Stimulated activated CD8-positive, alpha-beta memory T cell treated with anti-CD3 and anti-CD28 coated beads, Interleukin-12 subunit alpha, Interleukin-12 subunit beta, amount 100 ng/mL, for 1 hour (primary cell): ENCODE measurements around the gene PRR14L.
"Not testable (repeated sequence)": the region's sequence is repeated elsewhere in the genome, so short reads cannot be mapped to it uniquely, and the experiment has no call there.

Source experiments
- DNase-seq: peaks from one replicate; pipeline ENCODE4 v3.0.0-alpha.2; 2020; ENCODE audit warnings: low read depth

The PRR14L gene

DNA sequence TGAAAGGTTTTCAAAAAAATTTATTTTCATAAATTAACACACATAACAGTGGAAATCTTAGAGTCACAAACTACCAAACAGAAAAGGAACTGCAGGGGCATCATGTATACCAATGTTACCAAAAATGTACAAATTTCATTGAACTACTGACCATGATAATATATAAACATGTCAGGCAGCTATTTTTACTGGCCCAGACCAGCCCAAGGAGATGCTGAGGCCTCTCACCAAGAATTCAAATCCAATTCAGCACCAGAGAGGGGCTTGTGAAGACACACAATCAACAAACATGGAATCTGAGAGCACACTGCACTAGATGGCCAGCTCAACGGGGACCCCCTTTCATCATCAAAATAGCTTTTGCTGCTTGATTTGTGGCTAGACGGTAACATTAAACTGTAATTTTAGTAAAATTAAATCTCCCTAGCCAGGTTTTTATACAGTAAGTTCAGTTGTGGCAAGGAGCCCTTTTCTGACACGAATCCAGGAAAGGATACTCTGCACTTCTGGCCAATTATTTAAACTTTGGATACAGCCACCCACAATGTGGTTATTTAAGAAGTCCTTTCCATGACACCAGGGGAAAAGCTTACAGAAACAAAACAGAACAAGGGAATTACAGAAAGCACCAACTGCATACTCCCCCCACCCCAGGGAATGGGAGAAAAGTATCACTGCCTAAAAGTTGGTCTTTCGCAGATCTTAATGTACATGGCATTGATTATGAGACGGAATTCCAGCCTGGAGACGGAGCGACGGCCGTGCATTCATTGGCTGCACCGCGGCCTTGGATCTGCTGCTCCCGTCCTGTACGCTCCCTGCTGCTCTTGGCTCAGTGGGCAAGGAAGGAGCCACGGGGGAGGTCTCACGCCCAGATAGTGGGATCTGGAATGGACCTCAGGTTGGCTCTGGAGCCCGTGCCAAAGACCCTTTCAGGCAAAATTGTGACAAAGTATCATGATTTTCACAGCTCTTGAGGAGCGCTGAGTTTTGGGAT lies 68.3 kb downstream of the PRR14L start:
- DNase-seq: no peak

DNA sequence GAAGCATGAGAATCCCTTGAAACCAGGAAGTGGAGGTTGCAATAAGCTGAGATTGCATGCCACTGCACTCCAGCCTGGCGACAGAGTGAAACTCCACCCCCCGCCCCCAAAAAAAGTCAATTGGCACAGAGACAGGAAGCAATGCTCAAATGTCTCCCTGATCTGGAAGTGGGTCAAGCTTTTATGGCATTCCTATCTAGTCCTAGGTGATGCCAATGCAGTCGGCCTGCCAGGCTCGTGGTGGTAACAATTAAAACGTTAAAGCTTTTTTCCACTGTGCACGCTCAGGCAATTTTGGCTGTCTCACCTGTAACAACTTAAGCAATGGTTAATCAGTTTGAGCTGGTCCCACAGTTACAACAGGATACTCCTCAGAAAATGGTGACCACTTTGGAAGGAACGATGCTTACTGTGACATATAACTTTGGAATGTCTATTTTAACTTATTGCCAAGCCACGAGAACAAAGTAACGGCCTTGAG lies 69.0 kb downstream of the PRR14L start:
- DNase-seq: no peak

DNA sequence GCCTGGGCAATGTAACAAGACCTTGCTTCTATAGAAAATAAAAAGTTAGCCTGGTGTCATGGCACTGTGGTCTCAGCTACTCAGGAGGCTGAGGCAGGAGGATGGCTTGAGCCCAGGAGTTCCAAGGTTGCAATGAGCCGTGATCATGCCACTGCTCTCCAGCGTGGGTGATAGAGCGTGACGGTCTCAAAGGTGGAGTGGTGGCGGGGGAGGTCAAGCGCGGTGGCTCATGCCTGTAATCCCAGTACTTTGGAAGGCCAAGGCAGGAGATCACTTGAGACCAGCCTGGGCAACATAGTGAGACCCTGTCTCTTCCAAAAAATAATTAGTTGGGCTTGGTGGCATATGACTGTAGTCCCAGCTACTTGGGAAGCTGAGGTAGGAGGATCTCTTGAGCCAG lies 71.2 kb downstream of the PRR14L start:
- no peak for DNase-seq

DNA sequence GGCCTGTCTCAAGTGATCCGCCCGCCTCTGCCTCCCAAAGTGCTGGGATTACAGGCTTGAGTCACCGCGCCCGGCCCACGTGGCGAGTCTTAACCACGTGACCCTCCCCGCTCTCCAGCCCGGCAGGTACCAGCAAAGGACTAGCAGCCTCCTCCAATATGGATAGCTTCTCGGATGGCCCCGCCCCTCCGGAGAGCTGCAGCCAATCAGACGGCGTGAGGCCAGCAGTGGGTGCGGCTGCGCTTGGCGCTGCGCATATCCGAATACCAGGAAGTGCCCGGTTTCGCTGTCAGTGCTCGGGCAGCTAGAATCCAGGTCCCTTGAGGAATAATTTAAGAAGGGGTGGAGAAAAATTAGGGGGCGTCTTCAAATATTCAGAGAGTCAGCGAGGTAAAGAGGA lies 73.2 kb downstream of the PRR14L start:
- DNase-seq: peak; percentile 85

DNA sequence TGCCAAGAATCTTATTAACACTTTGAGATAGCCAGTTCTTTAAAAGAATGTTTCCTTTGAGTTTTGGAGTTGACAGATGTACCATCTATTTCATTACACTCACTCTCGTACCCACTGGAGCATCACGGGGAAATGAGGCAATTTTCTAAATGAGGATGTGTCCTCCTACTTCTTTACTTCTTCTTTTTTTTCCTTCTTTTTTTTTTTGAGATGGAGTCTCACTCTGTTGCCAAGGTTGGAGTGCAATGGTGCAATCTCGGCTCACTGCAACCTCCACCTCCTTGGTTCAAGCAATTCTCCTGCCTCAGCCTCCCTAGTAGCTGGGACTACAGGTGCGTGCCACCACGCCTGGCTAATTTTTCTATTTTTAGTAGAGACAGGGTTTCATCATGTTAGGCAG lies 75.7 kb downstream of the PRR14L start:
- not testable (repeated sequence) for DNase-seq

DNA sequence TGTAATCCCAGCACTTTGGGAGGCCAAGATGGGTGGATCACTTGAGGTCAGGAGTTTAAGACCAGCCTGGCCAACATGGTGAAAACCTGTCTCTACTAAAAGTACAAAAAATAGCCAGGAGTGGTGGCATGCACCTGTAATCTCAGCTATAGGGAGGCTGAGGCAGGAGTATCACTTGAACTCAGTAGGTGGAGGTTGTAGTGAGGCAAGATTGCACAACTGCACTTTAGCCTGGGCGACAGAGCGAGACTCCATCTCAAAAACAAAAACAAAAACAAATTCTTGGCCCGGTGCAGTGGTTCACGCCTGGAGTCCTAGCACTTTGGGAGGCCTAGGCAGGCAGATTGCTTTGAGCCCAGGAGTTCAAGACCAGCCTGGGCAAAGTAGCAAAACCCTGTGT lies 81.1 kb downstream of the PRR14L start:
- DNase-seq: not testable (repeated sequence)

DNA sequence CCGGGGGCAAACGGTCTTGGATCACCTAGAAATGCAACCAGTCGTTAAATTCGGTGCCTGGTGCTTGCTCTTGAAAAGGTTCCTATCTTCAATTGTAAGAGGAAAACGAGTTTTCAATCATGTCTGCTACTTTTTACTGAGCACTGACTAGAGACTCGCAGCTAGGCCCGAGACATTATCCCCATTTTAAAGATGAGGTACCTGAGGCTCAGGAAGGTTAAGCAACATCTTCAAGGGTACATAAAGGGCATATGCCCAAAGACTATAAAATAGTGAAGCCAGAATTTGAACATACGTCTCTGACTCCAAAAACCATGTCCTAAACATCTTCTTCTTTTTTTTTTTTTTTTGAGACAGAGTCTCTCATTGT lies 87.3 kb downstream of the PRR14L start:
- DNase-seq: no peak

DNA sequence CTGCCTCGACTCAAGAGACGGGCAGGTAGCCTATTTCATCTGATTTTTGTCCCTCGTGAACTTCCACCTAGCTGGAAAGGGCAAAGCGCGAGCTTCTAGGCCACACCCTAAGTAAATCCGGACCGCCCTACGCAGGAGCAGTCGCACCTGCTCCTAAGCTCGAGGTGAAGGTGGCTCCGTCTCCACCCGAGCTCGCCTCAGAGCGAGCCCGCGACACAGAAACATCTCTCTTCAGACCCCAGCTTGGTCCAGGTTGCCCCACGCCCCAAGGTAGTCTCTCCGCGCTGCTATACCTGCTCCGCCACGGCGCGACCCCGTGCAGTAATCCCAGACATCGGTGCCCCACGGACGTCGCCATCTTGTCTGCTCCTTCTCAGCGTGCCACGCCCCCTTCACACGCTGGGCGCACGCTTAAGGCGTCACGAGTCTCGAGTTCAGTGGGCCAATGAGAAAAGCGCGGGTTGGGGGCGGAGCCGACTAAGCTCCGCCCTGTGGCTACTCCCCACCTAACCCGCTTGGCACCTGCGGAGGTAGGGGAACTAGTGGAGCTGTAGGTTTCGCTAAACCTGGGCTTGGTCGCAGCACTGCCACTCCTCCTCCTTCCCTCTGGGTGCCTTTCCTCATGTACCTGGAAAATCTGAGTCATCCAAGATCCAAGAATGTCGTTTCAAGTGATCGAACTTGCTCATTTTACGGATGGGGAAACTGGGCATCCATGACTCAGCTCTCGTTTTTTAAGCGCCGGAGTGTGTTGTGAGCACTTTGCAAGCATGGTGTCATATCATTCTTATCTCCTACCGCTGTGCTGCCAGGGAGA lies 87.9 kb downstream of the PRR14L start, which contains the start of gene PISD:
TSS of gene PISD (minus strand) at position 365 of the 817 bp plus-strand sequence. CDS start at position 358, 7 bp downstream.
- DNase-seq: peak; percentile 93

DNA sequence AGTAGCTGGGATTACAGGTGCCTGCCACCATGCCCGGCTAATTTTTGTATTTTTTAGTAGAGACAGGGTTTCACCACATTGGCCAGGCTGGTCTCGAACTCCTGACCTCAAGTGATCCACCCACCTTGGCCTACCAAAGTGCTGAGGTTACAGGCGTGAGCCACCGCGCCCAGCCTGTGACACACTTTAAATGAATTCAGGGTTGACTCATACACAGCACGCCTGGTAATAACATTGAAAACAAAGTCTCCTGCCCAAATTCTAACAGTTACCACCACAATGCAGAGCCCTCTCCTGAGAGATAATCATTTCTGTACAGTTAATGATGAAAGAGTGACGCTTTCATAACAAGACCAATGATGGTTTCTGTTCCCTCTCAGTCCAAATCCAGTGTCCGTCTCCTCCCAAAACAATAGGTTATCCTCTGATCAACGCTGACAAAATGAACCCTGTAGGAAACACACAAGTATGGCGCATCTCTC lies 89.0 kb downstream of the PRR14L start:
- DNase-seq: not testable (repeated sequence)

DNA sequence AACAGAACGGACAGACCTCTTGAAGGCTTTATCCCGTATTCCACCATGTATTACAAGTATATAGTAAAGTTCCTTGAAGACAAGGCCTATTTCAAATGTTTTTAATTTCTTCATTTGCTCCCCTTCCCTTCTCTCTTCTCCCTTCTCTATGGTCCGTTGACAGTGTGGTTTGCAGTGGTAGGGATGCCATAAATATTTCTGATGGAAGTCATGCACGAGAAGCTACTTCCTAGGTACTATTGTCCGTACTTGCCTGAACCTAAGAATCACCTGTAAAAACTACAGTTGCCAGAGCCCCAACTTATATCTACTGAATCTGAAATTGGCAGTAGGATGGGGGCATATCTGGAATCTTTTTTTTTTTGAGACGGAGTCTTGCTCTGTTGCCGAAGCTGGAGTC lies 90.7 kb downstream of the PRR14L start:
- no peak for DNase-seq

DNA sequence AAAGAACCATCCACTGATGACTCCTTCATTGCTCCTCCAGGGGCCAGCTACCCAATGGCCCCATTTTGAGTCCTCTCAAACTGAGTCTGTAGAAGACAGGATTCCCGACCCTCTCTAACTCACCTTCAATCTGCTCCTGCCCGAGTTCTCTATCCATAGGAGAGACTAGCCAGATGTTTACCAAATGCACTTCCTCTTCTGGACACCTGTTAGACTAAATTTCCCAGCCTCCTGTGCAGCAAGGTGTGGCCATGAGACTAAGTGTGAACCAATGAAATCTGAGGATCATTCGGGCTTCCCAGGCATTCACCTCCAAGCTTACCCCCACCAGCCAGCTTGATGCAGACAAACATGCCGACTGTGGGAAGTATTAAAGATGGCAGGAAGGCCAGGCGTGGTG lies 95.5 kb downstream of the PRR14L start:
- no peak for DNase-seq

DNA sequence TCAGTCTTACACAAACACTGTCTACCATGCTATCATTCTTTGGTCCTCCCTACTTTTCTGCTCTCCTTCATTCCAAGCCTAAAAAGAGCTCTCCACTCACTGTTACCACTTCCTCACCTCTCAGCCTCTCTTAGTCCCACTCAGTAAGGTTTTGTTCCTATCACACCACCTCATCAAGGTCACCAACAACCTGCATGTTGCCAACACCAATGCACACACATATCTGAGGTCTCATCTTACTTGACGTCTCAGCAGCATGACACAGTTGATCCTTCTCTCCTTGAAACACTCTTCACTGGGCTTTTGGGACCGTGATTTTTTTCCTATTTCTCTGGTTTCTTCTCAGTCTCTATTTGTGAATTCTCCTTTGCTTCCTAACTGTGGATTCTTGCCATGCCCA lies 96.0 kb downstream of the PRR14L start:
- no peak for DNase-seq

DNA sequence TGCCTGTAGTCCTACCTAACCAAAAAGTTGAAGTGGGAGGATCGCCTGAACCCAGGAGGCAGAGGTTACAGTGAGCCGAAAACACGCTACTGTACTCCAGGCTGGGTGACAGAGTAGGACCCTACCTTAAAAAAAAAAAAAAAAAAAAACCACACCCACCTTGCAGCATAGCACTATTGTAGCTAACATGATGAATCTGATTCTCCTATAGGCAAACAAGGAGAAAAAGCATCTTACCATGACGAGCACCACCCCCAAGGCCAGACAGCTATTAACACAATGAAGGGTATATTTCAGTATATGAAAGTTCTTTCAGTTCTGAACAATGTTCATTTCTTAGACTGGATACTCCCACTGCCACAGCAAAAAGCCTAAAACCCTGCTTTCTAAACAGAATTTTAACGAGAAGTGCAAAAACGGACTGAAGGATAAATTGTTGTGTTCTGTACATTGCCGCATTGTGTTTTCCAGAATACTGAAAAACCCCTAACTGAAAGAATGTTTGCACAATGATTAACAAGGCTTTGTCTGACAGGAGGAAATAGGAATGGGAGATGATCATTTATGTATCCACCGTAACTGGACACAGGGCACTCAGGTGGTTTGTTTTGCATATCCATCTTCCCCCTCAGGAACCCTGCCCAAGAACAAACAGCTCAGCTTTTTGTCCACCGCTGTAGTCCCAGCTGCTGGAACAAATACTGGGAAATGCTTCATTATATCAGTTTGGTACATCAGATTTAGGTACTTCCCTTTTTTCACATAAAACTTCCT lies 96.8 kb downstream of the PRR14L start:
- no peak for DNase-seq

DNA sequence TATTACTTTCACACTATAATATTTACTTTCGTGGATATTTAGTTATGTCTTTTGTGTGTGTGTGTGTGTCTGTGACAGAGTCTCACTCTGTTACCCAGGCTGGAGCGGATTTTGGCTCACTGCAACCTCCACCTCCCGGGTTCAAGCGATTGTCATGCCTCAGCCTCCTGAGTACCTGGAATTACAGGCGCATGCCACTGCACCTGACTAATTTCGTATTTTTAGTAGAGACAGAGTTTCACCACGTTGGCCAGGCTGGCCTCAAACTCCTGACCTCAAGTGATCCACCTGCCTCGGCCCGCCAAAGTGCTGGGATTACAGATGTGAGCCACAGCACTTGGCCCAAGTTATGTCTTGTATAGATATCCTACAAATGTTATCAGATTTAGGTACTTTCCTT lies 97.8 kb downstream of the PRR14L start:
- no peak for DNase-seq

DNA sequence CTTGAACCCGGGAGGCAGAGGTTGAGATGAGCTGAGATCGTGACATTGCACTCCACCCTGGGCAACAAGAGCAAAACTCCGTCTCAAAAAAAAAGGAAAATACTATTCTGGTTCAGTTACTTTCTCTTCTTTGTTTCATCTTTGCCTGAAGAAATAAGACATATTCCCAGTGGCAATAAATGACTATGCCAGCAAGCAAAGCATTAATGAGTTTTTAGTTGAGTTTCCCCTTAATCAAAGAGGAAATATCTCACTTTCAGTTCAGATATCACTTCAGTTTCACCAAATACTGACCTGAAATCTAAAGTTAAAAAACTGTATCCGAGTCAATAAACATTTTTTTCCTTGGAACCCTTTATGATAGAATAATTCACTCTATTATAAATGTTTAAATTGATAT lies 98.3 kb downstream of the PRR14L start:
- no peak for DNase-seq

DNA sequence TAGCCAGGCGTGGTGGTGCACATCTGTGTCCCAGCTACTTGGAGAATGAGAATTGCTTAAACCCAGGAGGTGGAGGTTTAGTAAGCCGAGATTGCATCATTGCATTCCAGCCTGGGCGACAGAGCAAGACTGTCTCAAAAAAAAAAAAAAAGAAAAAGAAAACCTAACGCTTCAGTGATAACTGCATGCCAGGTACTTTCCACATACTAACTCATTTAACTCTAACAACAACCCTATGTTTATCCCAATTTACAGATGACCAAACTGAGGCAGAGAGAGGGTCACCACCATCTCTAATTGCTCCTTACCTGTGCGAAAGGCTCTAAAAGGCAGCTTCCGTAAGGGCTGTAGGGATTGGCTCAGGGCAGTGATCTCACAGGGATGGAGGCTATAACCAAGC lies 99.5 kb downstream of the PRR14L start:
- no peak for DNase-seq

DNA sequence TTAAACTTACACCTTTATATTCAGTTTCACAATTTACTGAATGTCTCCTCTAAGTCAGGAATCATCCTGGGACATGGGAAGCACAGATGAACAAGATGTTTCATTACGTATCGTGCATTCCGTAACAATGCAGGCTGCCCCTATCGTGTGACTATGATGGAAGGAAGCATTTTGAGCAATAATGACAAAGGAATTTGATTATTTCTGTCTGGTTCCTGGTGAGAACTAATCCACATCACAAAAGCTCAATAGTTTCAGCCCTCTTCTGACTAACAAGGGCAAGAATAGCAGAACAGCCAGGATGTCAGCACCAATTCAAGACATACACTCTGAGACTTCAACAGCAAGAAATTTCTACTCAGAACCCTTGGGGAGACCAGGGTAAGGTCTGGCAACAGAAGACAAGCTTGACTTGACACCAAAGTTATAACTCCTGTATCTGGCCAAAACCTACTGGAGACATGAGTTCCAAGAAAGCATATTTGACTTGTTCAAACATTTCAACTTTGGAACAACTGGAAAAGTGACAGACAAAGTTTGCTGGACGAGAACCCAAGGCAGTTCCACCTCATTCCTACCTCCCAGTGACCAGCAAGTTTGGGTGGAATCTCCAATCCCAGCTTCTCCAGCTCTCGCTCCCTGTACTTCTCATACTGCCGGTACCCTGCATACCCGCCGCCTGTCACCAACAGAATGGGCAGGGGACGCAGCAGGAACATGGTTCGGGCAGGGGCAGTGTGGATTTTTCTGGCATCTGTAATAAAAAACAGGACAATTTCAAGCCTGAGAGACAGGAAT lies 102.2 kb downstream of the PRR14L start:
- no peak for DNase-seq

DNA sequence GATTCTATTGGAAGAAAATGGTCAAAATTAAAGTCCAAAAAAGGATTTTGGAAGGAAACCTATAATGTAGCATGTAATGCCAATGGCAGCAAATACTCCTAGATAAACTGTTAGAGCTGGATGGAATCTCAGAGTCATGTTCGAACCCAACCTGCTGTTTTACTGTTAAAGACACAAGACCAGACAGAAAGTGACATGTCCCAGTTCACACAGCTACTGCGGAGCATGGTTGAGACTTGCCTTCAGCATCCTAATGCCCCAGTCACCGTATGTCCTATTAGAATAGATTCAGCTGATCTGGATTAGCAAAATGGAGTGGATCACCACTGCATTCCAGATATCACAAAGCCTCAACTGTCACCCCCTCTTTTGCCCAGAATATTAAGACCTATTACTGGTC lies 102.9 kb downstream of the PRR14L start:
- no peak for DNase-seq

DNA sequence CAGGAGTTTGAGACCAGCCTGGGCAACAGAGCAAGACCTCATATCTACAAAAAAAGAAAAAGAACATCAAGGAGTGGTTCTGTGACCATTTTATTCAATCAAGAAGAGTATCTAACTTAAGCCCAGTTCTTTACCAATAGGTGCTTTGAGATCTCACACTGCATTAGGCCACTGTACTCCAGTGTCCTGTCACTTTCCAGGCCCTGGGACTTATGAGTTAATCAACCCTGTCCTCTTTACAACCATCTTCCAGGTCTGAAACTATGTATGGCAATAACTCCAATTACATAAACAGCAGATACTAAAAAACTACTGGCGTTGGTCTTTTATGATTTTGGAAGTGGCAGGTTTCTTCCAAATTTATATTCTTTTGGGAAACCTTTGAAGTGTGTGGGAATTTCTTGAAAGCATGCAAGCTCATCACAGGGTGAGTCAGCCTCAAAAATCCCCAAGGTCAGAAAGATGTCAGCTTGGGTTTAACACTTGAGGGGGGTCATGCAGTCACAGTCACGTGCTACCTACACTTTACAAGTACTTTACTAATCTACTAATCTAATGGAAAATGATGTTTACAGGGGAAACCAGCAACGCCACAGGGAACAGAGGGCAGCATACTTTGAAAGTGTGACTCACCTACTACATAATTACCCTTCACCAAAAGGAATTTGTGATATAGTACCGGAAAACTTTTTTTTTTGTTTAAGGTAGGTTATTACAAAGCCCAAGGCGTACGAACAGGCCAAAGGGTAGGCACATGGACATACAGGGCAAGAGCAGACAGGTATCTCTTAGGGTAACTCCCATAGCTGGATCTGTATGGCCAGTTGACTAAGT lies 103.5 kb downstream of the PRR14L start:
- no peak for DNase-seq

DNA sequence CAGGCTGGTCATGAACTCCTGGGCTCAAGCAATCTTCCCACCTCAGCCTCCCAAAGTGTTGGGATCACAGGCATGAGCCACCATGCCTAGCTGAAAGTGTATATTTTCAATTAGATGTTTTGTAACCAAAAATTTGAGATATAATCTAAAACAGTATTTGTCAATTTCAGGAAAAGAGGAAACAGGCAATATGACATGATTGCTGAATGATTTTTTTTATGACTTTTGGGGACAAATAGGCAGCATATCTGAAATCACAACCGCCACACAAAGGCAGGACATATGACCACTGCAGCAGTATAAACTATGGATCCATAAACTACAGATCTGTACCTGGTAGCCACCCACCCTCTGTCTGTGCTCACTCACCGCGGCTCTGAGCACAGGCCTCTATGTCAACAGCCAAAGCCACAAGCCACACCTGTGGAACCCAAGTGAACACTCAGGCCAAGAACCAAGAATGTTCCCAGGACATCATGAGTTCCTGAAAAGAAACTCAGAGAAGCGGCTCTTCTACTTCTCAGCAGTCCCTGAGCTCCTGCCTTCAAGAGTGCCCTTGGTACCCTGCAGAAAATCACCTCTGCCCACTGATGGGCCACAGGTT lies 110.4 kb downstream of the PRR14L start:
- DNase-seq: no peak
